HG02938 (cell line): Measurements from ENCODE around the gene NOX4.
"Not testable (repeated sequence)": the region's sequence is repeated elsewhere in the genome, so short reads cannot be mapped to it uniquely, and the experiment has no call there.

ENCODE experiments used
- ATAC-seq: cut with Tn5 transposase; IDR thresholded peaks from one replicate; pipeline ENCODE4 v1.9.1; 2021; ENCODE audit warnings: mild to moderate bottlenecking, moderate library complexity; ENCODE audit not compliant: unreplicated experiment

Gene NOX4

GRCh38 chr11:89387501-89387900 lies 103.7 kb downstream of the NOX4 start:
- ATAC-seq, result not testable (repeated sequence)

- ATAC-seq, result not testable (repeated sequence)
Observed at GRCh38 chr11:89382986-89383385, 108.2 kb downstream of the NOX4 start.

- no peak for ATAC-seq
Observed at GRCh38 chr11:89381094-89381493, 110.1 kb downstream of the NOX4 start.

- not testable (repeated sequence) for ATAC-seq
Observed at GRCh38 chr11:89379976-89380771, 111.0 kb downstream of the NOX4 start.

GRCh38 chr11:89378986-89379385 lies 112.2 kb downstream of the NOX4 start:
- ATAC-seq, result not testable (repeated sequence)

GRCh38 chr11:89369356-89369755 lies 121.8 kb downstream of the NOX4 start:
- ATAC-seq, result not testable (repeated sequence)

GRCh38 chr11:89364856-89365255 lies 126.3 kb downstream of the NOX4 start:
- ATAC-seq, result not testable (repeated sequence)

GRCh38 chr11:89361734-89362133 lies 129.4 kb downstream of the NOX4 start:
- ATAC-seq, result no peak

GRCh38 chr11:89359208-89359607 lies 132.0 kb downstream of the NOX4 start:
- not testable (repeated sequence) for ATAC-seq

- ATAC-seq, result no peak
Observed at GRCh38 chr11:89358761-89359160, 132.4 kb downstream of the NOX4 start.

GRCh38 chr11:89355646-89356045 lies 135.5 kb downstream of the NOX4 start:
- ATAC-seq, result no peak

GRCh38 chr11:89354513-89354912 lies 136.7 kb downstream of the NOX4 start:
- ATAC-seq, result not testable (repeated sequence)

- ATAC-seq, result no peak
Observed at GRCh38 chr11:89347071-89347470, 144.1 kb downstream of the NOX4 start.

GRCh38 chr11:89346601-89347000 lies 144.6 kb downstream of the NOX4 start:
- ATAC-seq, result no peak

- not testable (repeated sequence) for ATAC-seq
Observed at GRCh38 chr11:89342880-89343572, 148.1 kb downstream of the NOX4 start.

GRCh38 chr11:89340450-89340849 lies 150.7 kb downstream of the NOX4 start:
- not testable (repeated sequence) for ATAC-seq

GRCh38 chr11:89338073-89338472 lies 153.1 kb downstream of the NOX4 start:
- ATAC-seq, result not testable (repeated sequence)

- not testable (repeated sequence) for ATAC-seq
Observed at GRCh38 chr11:89337100-89337650, 154.0 kb downstream of the NOX4 start.

- not testable (repeated sequence) for ATAC-seq
Observed at GRCh38 chr11:89333704-89334103, 157.5 kb downstream of the NOX4 start.

GRCh38 chr11:89331940-89332339 lies 159.2 kb downstream of the NOX4 start:
- ATAC-seq, result not testable (repeated sequence)

GRCh38 chr11:89327885-89328284 lies 163.3 kb downstream of the NOX4 start:
- no peak for ATAC-seq

- no peak for ATAC-seq
Observed at GRCh38 chr11:89321401-89321800, 169.8 kb downstream of the NOX4 start.
